ENCODE measurements around the gene FBXO34.

DNA sequence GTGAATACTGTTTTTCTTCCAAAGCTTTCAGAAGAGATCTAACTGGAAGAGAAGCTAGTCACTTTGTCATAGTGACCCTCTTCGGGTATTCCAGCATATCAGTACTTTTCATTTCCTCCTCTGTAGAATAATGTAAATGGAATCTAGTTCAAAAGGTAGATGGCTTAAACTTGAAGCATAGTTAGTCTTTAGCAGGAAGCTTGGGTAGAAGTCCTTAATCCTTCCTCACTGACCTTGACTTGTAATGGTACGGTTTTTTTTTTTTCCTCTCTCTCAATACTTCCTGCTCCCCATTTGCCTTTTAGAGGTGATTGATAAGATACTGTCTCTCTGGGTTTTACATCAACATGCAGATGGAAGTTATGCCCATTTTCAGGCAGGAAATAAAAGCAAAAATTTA lies 1.7 kb downstream of the FBXO34 start:
- TF ChIP-seq POLR2A (IDR thresholded peaks at IDR 0.05; ENCODE audit: low read length) (no peak), GATA1 (IDR thresholded peaks at IDR 0.05; ENCODE audit: low read depth, low read length) (no peak)

Measured in erythroblast (primary cell).